ENCODE measurements around the gene KRTAP4-4. TPM values are rescaled to one million over a fixed set of nuclear protein-coding genes. Genes with fewer than 3 reads are reported as not detected.
A peak's percentile ranks its signal among the peaks of the same experiment; 100 is the strongest.
"Not testable (repeated sequence)": the region's sequence is repeated elsewhere in the genome, so short reads cannot be mapped to it uniquely, and the experiment has no call there.

The KRTAP4-4 gene
- total RNA-seq (2014; rRNA removed; shearing (Covaris generic)): not detected in 2 replicates

- DNase-seq (ENCODE audit: low read depth): no peak
These were observed at the start of gene KRTAP4-4 for GRCh38 chr17:41160648-41161047. Gene KRTAP4-4 (minus strand): TSS chr17:41160748. CDS start chr17:41160691, 57 bp downstream.

- no peak for DNase-seq (ENCODE audit: low read depth)
These were observed 39.0 kb upstream of the KRTAP4-4 start for GRCh38 chr17:41199421-41200078.

GRCh38 chr17:41196068-41196467 is 35.5 kb upstream of the KRTAP4-4 start:
- no peak for DNase-seq (ENCODE audit: low read depth)

GRCh38 chr17:41190328-41190727 is 29.8 kb upstream of the KRTAP4-4 start:
- DNase-seq (ENCODE audit: low read depth): no peak

- DNase-seq (ENCODE audit: low read depth): not testable (repeated sequence)
These were observed 29.3 kb upstream of the KRTAP4-4 start, which contains the start of gene KRTAP9-1 for GRCh38 chr17:41189837-41190318. Gene KRTAP9-1 (plus strand): TSS chr17:41189887. CDS start chr17:41189887, 0 bp downstream.

GRCh38 chr17:41186872-41187271 is 26.3 kb upstream of the KRTAP4-4 start:
- no peak for DNase-seq (ENCODE audit: low read depth)

- no peak for DNase-seq (ENCODE audit: low read depth)
These were observed 24.5 kb upstream of the KRTAP4-4 start for GRCh38 chr17:41185001-41185400.

- no peak for DNase-seq (ENCODE audit: low read depth)
These were observed 24.0 kb upstream of the KRTAP4-4 start, which contains the start of gene KRTAP4-1 for GRCh38 chr17:41184480-41184961. Gene KRTAP4-1 (minus strand): TSS chr17:41184911. CDS start chr17:41184854, 57 bp downstream.

GRCh38 chr17:41178843-41179616 is 18.5 kb upstream of the KRTAP4-4 start:
- peak; percentile 18 for DNase-seq (ENCODE audit: low read depth)

GRCh38 chr17:41178341-41178740 is 17.8 kb upstream of the KRTAP4-4 start:
- DNase-seq (ENCODE audit: low read depth): peak; percentile 34

- no peak for DNase-seq (ENCODE audit: low read depth)
These were observed 17.3 kb upstream of the KRTAP4-4 start, which contains the start of gene KRTAP4-2 for GRCh38 chr17:41177727-41178271. Gene KRTAP4-2 (minus strand): TSS chr17:41178221. CDS start chr17:41178164, 57 bp downstream.

GRCh38 chr17:41176744-41177387 is 16.3 kb upstream of the KRTAP4-4 start:
- no peak for DNase-seq (ENCODE audit: low read depth)

GRCh38 chr17:41171886-41172285 is 11.3 kb upstream of the KRTAP4-4 start:
- no peak for DNase-seq (ENCODE audit: low read depth)

GRCh38 chr17:41168121-41168520 is 7.6 kb upstream of the KRTAP4-4 start, which contains the start of gene KRTAP4-3:
Gene KRTAP4-3 (minus strand): TSS chr17:41168221. CDS start chr17:41168172, 49 bp downstream.
- no peak for DNase-seq (ENCODE audit: low read depth)

- DNase-seq (ENCODE audit: low read depth): no peak
These were observed 7.0 kb upstream of the KRTAP4-4 start for GRCh38 chr17:41167561-41167960.

- no peak for DNase-seq (ENCODE audit: low read depth)
These were observed 3.3 kb upstream of the KRTAP4-4 start for GRCh38 chr17:41163828-41164227.

- DNase-seq (ENCODE audit: low read depth): not testable (repeated sequence)
These were observed 358 bp downstream of the KRTAP4-4 start for GRCh38 chr17:41160190-41160589.

- DNase-seq (ENCODE audit: low read depth): no peak
These were observed 6.7 kb downstream of the KRTAP4-4 start for GRCh38 chr17:41153856-41154255.

- DNase-seq (ENCODE audit: low read depth): no peak
These were observed 9.0 kb downstream of the KRTAP4-4 start for GRCh38 chr17:41151525-41151924.

GRCh38 chr17:41150026-41150425 is 10.5 kb downstream of the KRTAP4-4 start:
- no peak for DNase-seq (ENCODE audit: low read depth)

- DNase-seq (ENCODE audit: low read depth): no peak
These were observed 10.9 kb downstream of the KRTAP4-4 start, which contains the start of gene KRTAP4-5 for GRCh38 chr17:41149652-41149985. Gene KRTAP4-5 (minus strand): TSS chr17:41149825. CDS start chr17:41149767, 58 bp downstream.

All from Daoy (cell line).